ENCODE data around the gene ZNRD2. TPM values are rescaled to one million over a fixed set of nuclear protein-coding genes. Genes with fewer than 3 reads are reported as not detected.

The ZNRD2 gene
- total RNA-seq, 5 donors from 2014 or later (not counting 1 experiment from before 2014, with no cell fraction given): 32.5 to 36.9 (median 34.5) TPM

DNA sequence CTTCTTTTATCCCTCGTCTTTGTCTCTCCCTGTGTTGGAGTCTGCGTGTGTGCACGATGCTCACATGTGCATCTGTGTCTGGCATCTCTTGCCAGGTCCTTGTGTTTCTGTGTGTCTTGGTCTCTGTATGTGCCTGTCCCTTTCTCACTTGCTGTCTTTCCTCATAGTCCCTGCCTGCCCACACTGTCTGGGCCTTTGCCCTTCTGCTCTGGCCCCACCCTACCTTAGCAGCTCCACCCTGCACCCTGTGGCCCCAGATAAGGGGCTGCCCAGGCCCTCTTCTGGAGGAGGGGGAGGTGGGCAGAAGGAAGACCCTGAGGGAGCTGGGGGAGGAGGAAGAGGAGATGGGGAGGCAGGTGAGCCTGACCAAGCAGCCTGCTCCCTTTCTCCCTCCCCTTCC lies 8.4 kb downstream of the ZNRD2 start:
- peaks cover 13 to 45% of the 10 kb centered on the region in 2 donors for H3K36me3 ChIP-seq (ENCODE audit: control insufficient read depth in 2 of 2, extremely low read depth in 1 of 2, insufficient read depth in 1 of 2, low read length in 1 of 2)
- Mint-ChIP-seq H3K36me3 (peaks cover 18% of the 10 kb centered on the region), H3K27me3 (no peaks in the 10 kb centered on the region), H3K4me1 (peaks cover 37 to 46% (median 44%) of the 10 kb centered on the region in 3 donors), H3K27ac (peak overlapping the region; percentile 76 to 88), H3K4me3 (peak overlapping the region; percentile 41 to 98 (median 61)), H3K9me3 (no peaks in the 10 kb centered on the region)
- ChIA-PET CTCF (no interaction called here), POLR2A (no interaction called here)
- H3K4me3 ChIP-seq (ENCODE audit: control insufficient read depth in 1 of 2, extremely low read depth in 1 of 2, low read length in 1 of 2): no peak overlapping the region
- H3K9me3 ChIP-seq: no peaks in the 10 kb centered on the region
- H3K27me3 ChIP-seq (replicated peaks in 1 of 2; ENCODE audit: control insufficient read depth in 2 of 2, extremely low read depth in 1 of 2, insufficient read depth in 2 of 2, low read length in 1 of 2): no peaks in the 10 kb centered on the region
- no peak overlapping the region for H3K27ac ChIP-seq (ENCODE audit: low read length)
- DNase-seq (no peak), ATAC-seq (replicated peaks in 1 of 4) (no peak)
- H3K4me1 ChIP-seq (ENCODE audit: control insufficient read depth in 1 of 2, extremely low read depth in 1 of 2, insufficient read depth in 2 of 2, low read length in 2 of 2): peaks cover 14 to 50% of the 10 kb centered on the region in 2 experiments
- 80% methylated on average over 2 of the region's 3 CpGs for WGBS (ENCODE audit: insufficient coverage)

DNA sequence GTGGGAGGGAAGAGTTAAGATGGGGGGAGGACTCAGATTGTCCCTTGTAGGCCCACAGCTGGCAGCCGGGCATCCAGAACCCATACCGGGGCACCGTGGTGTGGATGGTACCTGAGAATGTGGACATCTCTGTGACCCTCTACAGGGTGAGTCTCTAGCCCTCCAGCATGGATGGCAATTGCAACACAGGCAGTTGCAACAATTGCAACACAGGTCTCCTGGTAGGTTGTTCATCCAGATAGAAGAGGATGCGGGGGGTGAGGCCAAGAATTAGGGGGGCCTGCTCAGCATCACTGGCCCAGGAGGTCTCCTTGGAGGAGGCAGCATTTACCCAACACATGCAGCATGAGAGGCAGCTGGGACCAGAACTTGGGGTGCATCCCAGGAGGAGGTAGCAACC lies 9.0 kb downstream of the ZNRD2 start:
- Histone ChIP-seq H3K4me1 (ENCODE audit: control insufficient read depth in 1 of 2, extremely low read depth in 1 of 2, insufficient read depth in 2 of 2, low read length in 2 of 2) (peaks cover 14 to 46% of the 10 kb centered on the region in 2 experiments), H3K36me3 (ENCODE audit: control insufficient read depth in 2 of 2, extremely low read depth in 1 of 2, insufficient read depth in 1 of 2, low read length in 1 of 2) (peaks cover 14 to 50% of the 10 kb centered on the region in 2 donors), H3K4me3 (ENCODE audit: control insufficient read depth in 1 of 2, extremely low read depth in 1 of 2, low read length in 1 of 2) (no peak overlapping the region), H3K27ac (ENCODE audit: low read length) (no peak overlapping the region), H3K27me3 (replicated peaks in 1 of 2; ENCODE audit: control insufficient read depth in 2 of 2, extremely low read depth in 1 of 2, insufficient read depth in 2 of 2, low read length in 1 of 2) (no peaks in the 10 kb centered on the region), H3K9me3 (no peaks in the 10 kb centered on the region)
- Mint-ChIP-seq H3K9me3 (no peaks in the 10 kb centered on the region), H3K27ac (peak overlapping the region; percentile 43 to 61), H3K27me3 (no peaks in the 10 kb centered on the region), H3K36me3 (peaks cover 21% of the 10 kb centered on the region), H3K4me1 (peaks cover 34 to 42% (median 41%) of the 10 kb centered on the region in 3 donors), H3K4me3 (no peak overlapping the region)
- no peak for DNase-seq
- no peak for ATAC-seq (replicated peaks in 1 of 4)
- POLR2A ChIA-PET: interaction anchor here in 1 of 2 donors (0.5 kb wide), 1 partner anchor 222 kb away, joined by 3 read pairs; no protein-coding TSS in a partner anchor
- no CpG with 5 or more reads among the region's 4 CpGs for WGBS (ENCODE audit: insufficient coverage)
- CTCF ChIA-PET: no interaction called here

DNA sequence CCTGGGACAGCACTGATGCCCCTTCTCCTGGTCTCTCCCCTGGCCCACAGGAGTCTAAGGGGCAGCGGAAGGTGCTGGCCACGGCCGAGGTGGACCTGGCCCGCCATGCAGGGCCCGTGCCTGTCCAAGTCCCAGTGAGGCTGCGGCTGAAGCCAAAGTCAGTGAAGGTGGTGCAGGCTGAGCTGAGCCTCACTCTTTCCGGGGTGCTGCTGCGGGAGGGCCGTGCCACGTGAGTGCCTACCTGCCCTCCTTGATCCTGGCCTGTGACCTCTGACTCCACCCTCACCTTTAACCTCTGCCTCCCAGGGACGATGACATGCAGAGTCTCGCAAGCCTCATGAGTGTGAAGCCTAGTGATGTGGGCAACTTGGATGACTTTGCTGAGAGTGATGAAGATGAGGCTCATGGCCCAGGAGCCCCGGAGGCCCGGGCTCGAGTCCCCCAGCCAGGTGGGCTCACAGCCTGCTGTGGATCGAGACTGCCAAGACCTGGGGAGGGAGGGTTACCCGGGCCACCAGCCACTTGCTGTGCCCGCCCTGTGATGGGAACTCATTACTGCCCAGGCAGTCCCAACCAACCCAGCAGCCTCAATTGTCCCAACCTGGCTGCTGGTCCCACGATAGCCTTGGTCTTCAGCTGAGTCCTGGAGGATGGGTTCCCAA lies 9.9 kb downstream of the ZNRD2 start:
- H3K36me3 Mint-ChIP-seq: peaks cover 24% of the 10 kb centered on the region
- H3K36me3 ChIP-seq (ENCODE audit: control insufficient read depth in 2 of 2, extremely low read depth in 1 of 2, insufficient read depth in 1 of 2, low read length in 1 of 2): peaks cover 16 to 55% of the 10 kb centered on the region in 2 donors

DNA sequence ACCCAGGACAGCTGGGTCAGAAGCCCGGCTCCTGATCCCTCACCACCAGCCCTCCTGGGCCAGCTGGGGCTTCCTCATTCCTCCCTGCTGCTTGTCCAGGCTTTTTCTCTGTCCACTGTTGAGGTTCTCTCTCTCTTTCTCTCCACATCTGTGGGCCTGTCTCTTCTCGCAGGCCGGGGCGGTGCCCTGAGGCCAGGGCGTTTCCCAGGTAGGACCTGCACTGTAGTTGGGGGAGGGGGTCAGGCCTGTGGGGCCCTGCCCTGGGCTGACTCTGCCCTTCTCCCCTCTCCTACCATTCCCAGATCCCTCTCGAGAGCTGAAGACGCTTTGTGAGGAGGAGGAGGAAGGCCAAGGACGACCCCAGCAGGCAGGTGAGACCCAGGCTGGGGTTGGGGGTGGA lies 10.5 kb downstream of the ZNRD2 start:
- no peaks in the 10 kb centered on the region for H3K27me3 Mint-ChIP-seq
- no peak overlapping the region for H3K27ac ChIP-seq (ENCODE audit: low read length)
- CTCF ChIA-PET: no interaction called here
- WGBS (ENCODE audit: insufficient coverage): 100% methylated on average over 1 of the region's 8 CpGs
- ATAC-seq (replicated peaks in 1 of 4): no peak
- H3K4me3 ChIP-seq (ENCODE audit: control insufficient read depth in 1 of 2, extremely low read depth in 1 of 2, low read length in 1 of 2): no peak overlapping the region
- H3K27me3 ChIP-seq (replicated peaks in 1 of 2; ENCODE audit: control insufficient read depth in 2 of 2, extremely low read depth in 1 of 2, insufficient read depth in 2 of 2, low read length in 1 of 2): no peaks in the 10 kb centered on the region
- peaks cover 24% of the 10 kb centered on the region for H3K36me3 Mint-ChIP-seq
- peaks cover 23 to 34% (median 32%) of the 10 kb centered on the region in 3 donors for H3K4me1 Mint-ChIP-seq
- no peak for DNase-seq
- H3K4me1 ChIP-seq (ENCODE audit: control insufficient read depth in 1 of 2, extremely low read depth in 1 of 2, insufficient read depth in 2 of 2, low read length in 2 of 2): peaks cover 11 to 34% of the 10 kb centered on the region in 2 experiments
- no peaks in the 10 kb centered on the region for H3K9me3 ChIP-seq
- no peak overlapping the region for H3K4me3 Mint-ChIP-seq
- no peaks in the 10 kb centered on the region for H3K9me3 Mint-ChIP-seq
- H3K36me3 ChIP-seq (ENCODE audit: control insufficient read depth in 2 of 2, extremely low read depth in 1 of 2, insufficient read depth in 1 of 2, low read length in 1 of 2): peaks cover 16 to 59% of the 10 kb centered on the region in 2 donors
- no peak overlapping the region for H3K27ac Mint-ChIP-seq
- POLR2A ChIA-PET: no interaction called here

More for the DNA sequence above, 9.9 kb downstream of the ZNRD2 start:
- ChIA-PET CTCF (interaction anchor here (0.6 to 0.7 kb wide), 2 partner anchors 13 to 14 kb away, joined by 5 to 9 read pairs; no protein-coding TSS in a partner anchor), POLR2A (interaction anchor here in 1 of 2 donors (0.5 kb wide), 1 partner anchor 221 kb away, joined by 3 read pairs; no protein-coding TSS in a partner anchor)
- ATAC-seq (replicated peaks in 1 of 4) (no peak), DNase-seq (no peak)
- Histone ChIP-seq H3K9me3 (no peaks in the 10 kb centered on the region), H3K4me3 (ENCODE audit: control insufficient read depth in 1 of 2, extremely low read depth in 1 of 2, low read length in 1 of 2) (no peak overlapping the region), H3K27ac (ENCODE audit: low read length) (no peak overlapping the region), H3K4me1 (ENCODE audit: control insufficient read depth in 1 of 2, extremely low read depth in 1 of 2, insufficient read depth in 2 of 2, low read length in 2 of 2) (peaks cover 13 to 39% of the 10 kb centered on the region in 2 experiments), H3K27me3 (replicated peaks in 1 of 2; ENCODE audit: control insufficient read depth in 2 of 2, extremely low read depth in 1 of 2, insufficient read depth in 2 of 2, low read length in 1 of 2) (no peaks in the 10 kb centered on the region)
- 97% methylated on average over 9 of the region's 19 CpGs for WGBS (ENCODE audit: insufficient coverage)
- Mint-ChIP-seq H3K27me3 (no peaks in the 10 kb centered on the region), H3K27ac (no peak overlapping the region), H3K4me1 (peaks cover 28 to 36% (median 35%) of the 10 kb centered on the region in 3 donors), H3K4me3 (no peak overlapping the region), H3K9me3 (no peaks in the 10 kb centered on the region)

DNA sequence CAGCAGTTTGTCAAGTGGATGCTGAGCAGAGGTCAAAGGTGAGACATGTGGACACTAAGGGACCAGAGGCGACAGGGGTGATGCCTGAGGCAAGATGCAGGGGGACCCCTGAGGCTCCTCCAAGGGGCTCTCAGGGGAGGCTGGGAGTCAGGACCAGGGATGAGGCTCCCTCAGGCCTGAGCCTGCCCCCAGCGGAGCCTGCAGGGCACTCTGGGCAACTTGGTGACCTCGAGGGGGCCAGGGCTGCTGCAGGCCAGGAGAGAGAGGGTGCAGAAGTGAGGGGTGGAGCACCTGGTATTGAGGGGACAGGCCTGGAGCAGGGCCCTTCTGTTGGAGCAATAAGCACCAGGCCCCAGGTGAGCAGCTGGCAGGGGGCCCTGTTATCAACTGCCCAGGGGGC lies 11.7 kb downstream of the ZNRD2 start:
- no peak overlapping the region for H3K27ac ChIP-seq (ENCODE audit: low read length)
- no peak overlapping the region for H3K4me3 ChIP-seq (ENCODE audit: control insufficient read depth in 1 of 2, extremely low read depth in 1 of 2, low read length in 1 of 2)
- Mint-ChIP-seq H3K27ac (peak overlapping the region; percentile 50 to 69), H3K27me3 (no peaks in the 10 kb centered on the region), H3K4me1 (peaks cover 24 to 37% (median 34%) of the 10 kb centered on the region in 3 donors), H3K36me3 (peaks cover 24% of the 10 kb centered on the region), H3K9me3 (no peaks in the 10 kb centered on the region), H3K4me3 (no peak overlapping the region)
- no peaks in the 10 kb centered on the region for H3K9me3 ChIP-seq
- H3K36me3 ChIP-seq (ENCODE audit: control insufficient read depth in 2 of 2, extremely low read depth in 1 of 2, insufficient read depth in 1 of 2, low read length in 1 of 2): peaks cover 16 to 70% of the 10 kb centered on the region in 2 donors
- H3K4me1 ChIP-seq (ENCODE audit: control insufficient read depth in 1 of 2, extremely low read depth in 1 of 2, insufficient read depth in 2 of 2, low read length in 2 of 2): peaks cover 6 to 33% of the 10 kb centered on the region in 2 experiments
- ATAC-seq (replicated peaks in 1 of 4): no peak
- DNase-seq: no peak
- WGBS (ENCODE audit: insufficient coverage): 94% methylated on average over 3 of the region's 3 CpGs
- ChIA-PET CTCF (no interaction called here), POLR2A (interaction anchor here in 1 of 2 donors (0.6 kb wide), 1 partner anchor 16 kb away, joined by 3 read pairs; no protein-coding TSS in a partner anchor)
- H3K27me3 ChIP-seq (replicated peaks in 1 of 2; ENCODE audit: control insufficient read depth in 2 of 2, extremely low read depth in 1 of 2, insufficient read depth in 2 of 2, low read length in 1 of 2): no peaks in the 10 kb centered on the region

DNA sequence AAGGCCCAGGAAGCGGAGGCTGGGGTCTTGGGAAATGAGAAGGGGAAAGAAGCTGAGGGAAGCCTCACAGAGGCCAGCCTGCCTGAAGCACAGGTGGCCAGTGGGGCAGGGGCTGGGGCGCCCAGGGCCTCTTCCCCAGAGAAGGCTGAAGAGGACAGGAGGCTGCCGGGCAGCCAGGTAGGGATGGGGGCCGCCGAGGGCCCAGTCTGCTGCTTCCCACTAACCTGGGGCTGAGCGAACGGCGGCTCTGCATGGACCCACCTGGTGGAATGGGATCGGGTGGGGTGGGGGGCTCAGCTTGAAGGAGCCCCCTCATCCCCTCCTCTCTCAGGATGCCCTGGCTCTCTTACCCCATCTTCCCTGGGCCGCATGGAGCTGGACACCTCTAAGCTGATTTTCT lies 13.3 kb downstream of the ZNRD2 start:
- H3K27me3 Mint-ChIP-seq: no peaks in the 10 kb centered on the region
- Histone ChIP-seq H3K27me3 (replicated peaks in 1 of 2; ENCODE audit: control insufficient read depth in 2 of 2, extremely low read depth in 1 of 2, insufficient read depth in 2 of 2, low read length in 1 of 2) (no peaks in the 10 kb centered on the region), H3K9me3 (no peaks in the 10 kb centered on the region), H3K4me1 (ENCODE audit: control insufficient read depth in 1 of 2, extremely low read depth in 1 of 2, insufficient read depth in 2 of 2, low read length in 2 of 2) (peaks cover 4 to 32% of the 10 kb centered on the region in 2 experiments), H3K4me3 (ENCODE audit: control insufficient read depth in 1 of 2, extremely low read depth in 1 of 2, low read length in 1 of 2) (no peak overlapping the region), H3K36me3 (ENCODE audit: control insufficient read depth in 2 of 2, extremely low read depth in 1 of 2, insufficient read depth in 1 of 2, low read length in 1 of 2) (peaks cover 15 to 66% of the 10 kb centered on the region in 2 donors), H3K27ac (ENCODE audit: low read length) (no peak overlapping the region)
- H3K36me3 Mint-ChIP-seq: peaks cover 20% of the 10 kb centered on the region
- H3K9me3 Mint-ChIP-seq: no peaks in the 10 kb centered on the region
- ATAC-seq (replicated peaks in 1 of 4) (no peak), DNase-seq (no peak)
- peaks cover 24 to 37% (median 36%) of the 10 kb centered on the region in 3 donors for H3K4me1 Mint-ChIP-seq
- peak overlapping the region; percentile 61 to 67 for H3K27ac Mint-ChIP-seq
- WGBS (ENCODE audit: insufficient coverage): 100% methylated on average over 3 of the region's 10 CpGs
- ChIA-PET CTCF (no interaction called here), POLR2A (no interaction called here)
- no peak overlapping the region for H3K4me3 Mint-ChIP-seq

Measured in T-cell (primary cell).